H1 (cell line): Measurements from ENCODE around the gene EIPR1.

ENCODE experiments used
- EP300 ChIP-seq, 2 experiments: IDR thresholded peaks; 1 replicate in 1 of 2; 2 replicates in 1 of 2; pipeline ENCODE4 v1.6.1; 2011 to 2012; ENCODE audit warnings: low read depth in 2 of 2, low read length in 2 of 2, mild to moderate bottlenecking in 2 of 2, borderline replicate concordance in 1 of 2, inconsistent platforms in 1 of 2, moderate library complexity in 1 of 2
- EZH2 ChIP-seq: fragments of 200-600 bp; sonication (generic); IDR thresholded peaks from 2 replicates; pipeline ENCODE4 v1.7.1; 2012; ENCODE audit warnings: low read depth, mild to moderate bottlenecking, moderate library complexity, low read length, inconsistent platforms; ENCODE audit not compliant: severe bottlenecking
- GABPA ChIP-seq: IDR thresholded peaks from 2 replicates; pipeline ENCODE4 v1.6.1; 2011; ENCODE audit warnings: mild to moderate bottlenecking, low read length, moderate library complexity, borderline replicate concordance; ENCODE audit not compliant: insufficient read depth
- SIN3A ChIP-seq, 2 experiments: IDR thresholded peaks in 1 of 2; conservative IDR thresholded peaks in 1 of 2; 2 replicates each; pipeline ENCODE4 v1.6.1; 2011 to 2012; ENCODE audit warnings: low read length in 2 of 2, improper control_type of control experiment in 1 of 2, low read depth in 1 of 2, mild to moderate bottlenecking in 1 of 2
- TF ChIP-seq, protein P1 (sequence below): IDR thresholded peaks from 2 replicates; pipeline ENCODE4 v1.6.1; 2011; ENCODE audit warnings: low read depth, mild to moderate bottlenecking, low read length; ENCODE audit not compliant: insufficient read depth
- TF ChIP-seq, protein P2 (sequence below): IDR thresholded peaks from 2 replicates; pipeline ENCODE4 v1.6.1; 2011; ENCODE audit warnings: low read length, improper control_type of control experiment

DNA sequence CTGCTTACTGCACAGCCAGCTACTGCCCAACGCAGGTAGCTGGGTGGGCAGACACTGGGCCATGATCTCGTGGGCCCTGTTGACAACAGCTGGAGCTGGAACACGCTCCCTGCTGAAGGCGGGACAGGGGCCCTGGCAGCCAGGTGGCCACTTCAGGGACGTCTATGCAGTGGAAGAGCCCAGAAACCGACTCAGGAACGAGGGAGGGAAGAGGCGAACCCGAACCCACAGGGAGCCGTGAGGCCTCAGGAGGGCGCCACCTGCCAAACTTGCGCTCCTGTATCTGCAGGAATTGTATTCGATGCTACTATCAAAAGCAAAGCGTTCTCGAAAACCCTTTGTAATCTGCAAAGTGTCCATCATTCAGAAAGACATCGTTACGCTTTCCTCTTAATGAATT is 198.4 kb downstream of the EIPR1 start:
- TF ChIP-seq, protein P1, sequence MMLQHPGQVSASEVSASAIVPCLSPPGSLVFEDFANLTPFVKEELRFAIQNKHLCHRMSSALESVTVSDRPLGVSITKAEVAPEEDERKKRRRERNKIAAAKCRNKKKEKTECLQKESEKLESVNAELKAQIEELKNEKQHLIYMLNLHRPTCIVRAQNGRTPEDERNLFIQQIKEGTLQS, result no peak
- TF ChIP-seq, protein P2, sequence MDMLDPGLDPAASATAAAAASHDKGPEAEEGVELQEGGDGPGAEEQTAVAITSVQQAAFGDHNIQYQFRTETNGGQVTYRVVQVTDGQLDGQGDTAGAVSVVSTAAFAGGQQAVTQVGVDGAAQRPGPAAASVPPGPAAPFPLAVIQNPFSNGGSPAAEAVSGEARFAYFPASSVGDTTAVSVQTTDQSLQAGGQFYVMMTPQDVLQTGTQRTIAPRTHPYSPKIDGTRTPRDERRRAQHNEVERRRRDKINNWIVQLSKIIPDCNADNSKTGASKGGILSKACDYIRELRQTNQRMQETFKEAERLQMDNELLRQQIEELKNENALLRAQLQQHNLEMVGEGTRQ, result no peak
- no peak; the same call in 1 of the 2 replicates for TF ChIP-seq GABPA
- TF ChIP-seq EP300 (IDR thresholded peaks at IDR 0.05; ENCODE audit: borderline replicate concordance in 1 of 2, low read depth in 2 of 2, low read length in 2 of 2), result no peak
- no peak for TF ChIP-seq SIN3A (conservative IDR thresholded peaks at IDR 0.05 in 1 of 2, IDR thresholded peaks at IDR 0.05 in 1 of 2; ENCODE audit: low read depth in 1 of 2, low read length in 2 of 2)
- TF ChIP-seq EZH2, result no peak
